ENCODE results near the gene USH1G. TPM values are rescaled to one million over a fixed set of nuclear protein-coding genes. Genes with fewer than 3 reads are reported as not detected.
A peak's percentile ranks its signal among the peaks of the same experiment; 100 is the strongest.

The USH1G gene
- total and polyA plus RNA-seq, 2 of the 13 experiments (the other 11 are each of a cell fraction or from before 2014, with no cell fraction given): 0.04 TPM; not detected in 1

GRCh38 chr17:74903034-74903433, 20.0 kb downstream of the USH1G start (continued):
- no peak for TF ChIP-seq ZNF800 (CRISPR knock-in tag; IDR thresholded peaks at IDR 0.05)
- no peak for TF ChIP-seq ZNF44 (CRISPR knock-in tag; IDR thresholded peaks at IDR 0.05)
- TF ChIP-seq SP140L (CRISPR knock-in tag; IDR thresholded peaks at IDR 0.05; ENCODE audit: borderline replicate concordance): no peak
- no peak for TF ChIP-seq EZH2 (conservative IDR thresholded peaks at IDR 0.05; ENCODE audit: low read depth, low read length)
- TF ChIP-seq ELF4 (CRISPR knock-in tag; IDR thresholded peaks at IDR 0.05; ENCODE audit: borderline replicate concordance): no peak

- Histone ChIP-seq H3K79me2 (ENCODE audit: insufficient read depth, low read length) (no peaks in the 10 kb centered on the region), H2AFZ (ENCODE audit: low read length) (no peak overlapping the region), H3K9me3 (ENCODE audit: low read length) (no peaks in the 10 kb centered on the region), H4K20me1 (ENCODE audit: insufficient read depth, low read length) (no peaks in the 10 kb centered on the region), H3K36me3 (replicated peaks in 1 of 2; ENCODE audit: control insufficient read depth in 1 of 2, insufficient read depth in 2 of 2, low read length in 2 of 2) (no peaks in the 10 kb centered on the region), H3K4me2 (ENCODE audit: low read depth, low read length) (no peak overlapping the region), H3K27me3 (ENCODE audit: control insufficient read depth in 1 of 2, insufficient read depth in 2 of 2, low read length in 2 of 2) (peaks cover 14 to 57% of the 10 kb centered on the region in 2 experiments), H3K4me1 (ENCODE audit: insufficient read depth, low read length) (no peaks in the 10 kb centered on the region), H3K27ac (ENCODE audit: extremely low read length, insufficient read depth, low read length) (no peak overlapping the region), H3K9ac (ENCODE audit: insufficient read depth, low read depth, low read length) (no peak overlapping the region), H3K4me3 (replicated peaks in 1 of 3; ENCODE audit: insufficient read depth in 1 of 3, low read depth in 2 of 3, low read length in 3 of 3) (no peak overlapping the region)
- WGBS (ENCODE audit: low lambda C conversion rate): 25% methylated on average over 14 of the region's 14 CpGs
- CTCF ChIA-PET (ENCODE audit: low intra/inter-chr PET ratio, low total read pairs): no interaction called here
- FAIRE-seq (no peak), ATAC-seq (no peak), DNase-seq (ENCODE audit: low spot score) (no peak)
- POLR2A ChIA-PET: no interaction called here
- in situ Hi-C loops (cut with HindIII; ENCODE audit: extremely low pct_ligation_motif_present, low pct_unique_long_range_greater_than_20kb) (no loop called here), intact Hi-C loops (cut with micrococcal nuclease; ENCODE audit: unreplicated experiment) (no loop called here)
- no peak for TF ChIP-seq CENPT (CRISPR knock-in tag; IDR thresholded peaks at IDR 0.05; ENCODE audit: low read depth)
- TF ChIP-seq ATF7 (IDR thresholded peaks at IDR 0.05): peak; percentile 50; the same call in 1 of the 2 replicates
- TF ChIP-seq ATF7 (CRISPR knock-in tag; IDR thresholded peaks at IDR 0.05): no peak
- BruUV-seq (replicated peaks): no TSS peak
Observed at GRCh38 chr17:74901353-74902135, 21.5 kb downstream of the USH1G start.

Measured in HepG2 (cell line).